Ramos (cell line): Measurements from ENCODE around the gene SLC36A1.
"Not testable (repeated sequence)": the region's sequence is repeated elsewhere in the genome, so short reads cannot be mapped to it uniquely, and the experiment has no call there.

Experiments
- in situ Hi-C: fragments of 300-500 bp; cut with MboI; formaldehyde crosslinking; loops from one replicate; pipeline ENCODE4 v1.14.3; 2022; ENCODE audit warnings: low sequenced_read_pairs; ENCODE audit not compliant: unreplicated experiment

SLC36A1 gene

DNA sequence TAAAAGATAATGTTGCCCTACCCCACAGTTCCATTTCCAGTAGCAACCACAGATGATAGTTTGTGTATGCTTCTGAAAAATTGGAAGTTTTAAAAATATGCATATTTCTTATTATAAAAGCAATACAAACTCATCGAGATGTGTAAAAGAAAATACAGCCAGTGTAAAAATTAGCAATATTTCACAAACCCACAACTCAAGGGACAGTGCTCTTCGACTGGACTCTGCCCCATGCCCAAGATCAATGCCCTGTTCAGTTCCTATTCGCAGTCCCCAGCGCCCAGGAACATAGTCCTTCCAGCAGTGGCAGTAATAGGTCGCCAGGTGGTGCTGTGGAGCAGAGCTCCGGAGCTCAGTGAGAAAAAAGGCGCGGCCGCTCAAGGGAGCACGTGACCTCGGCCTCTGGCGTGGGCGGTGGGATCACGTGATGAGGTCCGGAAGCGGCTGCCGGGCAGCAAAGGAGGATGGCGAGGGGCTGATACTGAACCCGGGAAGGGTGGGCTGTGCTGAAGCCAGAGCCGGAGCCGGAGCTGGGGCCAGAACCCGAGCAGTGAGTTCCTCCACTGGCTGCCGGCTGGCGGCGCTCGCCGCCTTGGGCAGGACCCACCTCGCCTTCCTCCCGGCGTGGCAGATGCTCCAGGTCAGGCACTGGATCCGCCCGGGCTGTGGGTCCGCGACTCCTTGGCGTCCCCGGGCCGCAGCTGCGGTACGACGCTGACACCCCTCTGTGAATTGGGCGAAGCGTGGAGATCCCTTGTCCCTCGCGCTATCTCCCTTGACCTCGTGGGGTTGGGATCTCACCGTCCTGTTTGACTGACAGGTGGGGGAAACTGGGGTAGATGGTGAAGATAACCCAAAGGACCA, at the start of gene SLC36A1:
SLC36A1 (plus strand) TSS at position 430 of the 864 bp plus-strand sequence. CDS start 11,190 bp downstream, outside the sequence.
- in situ Hi-C loops: no loop called here

DNA sequence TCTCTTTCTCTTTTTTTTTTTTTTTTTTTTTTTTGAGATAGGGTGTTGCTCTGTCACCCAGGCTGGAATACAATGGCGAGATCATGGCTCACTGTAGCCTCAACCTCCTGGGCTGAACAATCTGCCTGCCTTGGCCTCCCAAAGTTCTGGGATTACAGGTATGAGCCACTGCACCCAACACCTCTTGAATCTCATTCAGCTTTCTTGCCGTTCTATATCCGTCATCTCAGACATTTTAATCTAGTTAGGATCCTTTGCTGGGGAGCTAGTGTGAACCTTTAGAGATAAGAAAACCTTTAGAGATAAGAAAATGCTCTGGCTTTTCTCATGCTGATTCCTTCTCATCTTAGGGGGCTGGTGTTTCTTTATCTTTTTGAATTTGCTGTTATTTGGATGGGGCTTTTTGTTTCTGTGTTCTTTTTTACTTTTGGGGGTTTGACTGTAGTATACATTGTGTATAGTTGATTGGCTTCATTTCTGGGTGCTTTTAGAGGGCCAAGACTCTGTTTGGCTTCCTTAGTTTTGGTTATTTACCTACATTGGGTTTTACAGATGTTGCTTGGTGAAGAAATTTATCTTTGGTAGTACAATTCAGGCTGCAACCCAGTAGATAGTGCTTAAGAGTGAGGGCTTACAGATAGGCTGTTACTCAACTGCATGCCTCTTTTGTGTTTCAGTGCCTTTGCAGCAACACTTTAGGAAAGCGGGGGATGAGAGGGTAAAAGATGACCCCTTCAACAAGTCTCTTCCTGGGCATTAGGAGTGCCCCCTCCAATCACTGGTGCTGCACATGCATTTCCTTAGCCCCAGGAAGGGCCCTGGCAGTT, 41.9 kb upstream of the SLC36A1 start:
- in situ Hi-C loops: no loop called here

DNA sequence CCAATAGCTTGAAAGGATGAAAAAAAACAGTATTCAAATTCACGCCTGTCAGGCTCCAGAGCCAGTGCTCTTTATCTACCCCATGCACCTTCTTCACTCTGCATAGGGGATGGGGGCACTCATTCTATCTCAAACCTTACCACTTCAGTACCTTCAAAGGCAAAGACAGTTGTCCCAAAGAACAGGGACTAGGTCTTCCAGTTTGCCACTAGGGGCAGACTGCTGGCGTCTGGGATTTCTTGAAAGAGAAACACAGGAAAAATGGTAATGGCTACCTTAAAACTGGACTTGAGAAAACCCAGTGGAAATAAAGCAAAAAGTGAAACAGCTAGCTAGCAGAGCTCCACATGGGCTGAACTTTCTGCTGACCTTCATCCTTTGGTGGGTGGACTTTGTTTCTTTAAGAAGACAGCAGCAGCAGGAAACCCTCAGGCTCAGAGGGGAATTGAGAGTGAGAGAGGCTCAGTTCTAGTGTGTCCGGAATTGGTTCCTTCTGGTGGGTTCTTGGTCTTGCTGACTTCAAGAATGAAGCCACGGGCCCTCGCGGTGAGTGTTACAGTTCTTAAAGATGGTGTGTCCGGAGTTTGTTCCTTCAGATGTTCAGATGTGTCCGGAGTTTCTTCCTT, 41.0 kb upstream of the SLC36A1 start:
- in situ Hi-C loops: no loop called here

DNA sequence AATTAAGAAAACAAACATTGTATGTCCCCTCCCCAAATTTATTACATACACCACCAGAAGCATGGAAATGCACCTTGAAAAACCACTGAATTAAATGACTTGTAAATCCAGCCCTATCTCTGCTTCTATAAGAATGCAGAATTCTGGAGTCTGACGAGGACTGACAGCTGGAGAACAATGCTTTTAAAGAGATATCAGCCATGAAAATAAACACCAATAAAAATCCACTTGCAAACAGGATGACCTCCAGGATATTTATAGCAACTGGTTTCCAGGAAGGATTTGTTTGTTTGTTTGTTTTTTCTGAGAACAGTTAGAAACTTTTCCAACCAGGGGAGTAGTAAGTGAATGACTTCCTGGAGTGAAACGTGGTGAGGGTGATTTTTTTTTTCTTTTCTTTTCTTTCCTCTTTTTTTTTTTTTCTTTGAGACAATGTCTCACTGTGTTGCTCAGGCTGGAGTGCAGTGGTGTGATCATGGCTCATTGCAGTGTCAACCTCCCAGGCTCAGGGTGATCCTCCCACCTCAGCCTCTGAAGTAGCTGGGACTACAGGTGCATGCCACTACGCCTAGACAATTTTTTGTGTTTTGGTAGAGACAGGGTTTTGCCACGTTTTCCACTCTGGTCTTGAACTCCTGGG, 38.7 kb upstream of the SLC36A1 start:
- in situ Hi-C loops: no loop called here

DNA sequence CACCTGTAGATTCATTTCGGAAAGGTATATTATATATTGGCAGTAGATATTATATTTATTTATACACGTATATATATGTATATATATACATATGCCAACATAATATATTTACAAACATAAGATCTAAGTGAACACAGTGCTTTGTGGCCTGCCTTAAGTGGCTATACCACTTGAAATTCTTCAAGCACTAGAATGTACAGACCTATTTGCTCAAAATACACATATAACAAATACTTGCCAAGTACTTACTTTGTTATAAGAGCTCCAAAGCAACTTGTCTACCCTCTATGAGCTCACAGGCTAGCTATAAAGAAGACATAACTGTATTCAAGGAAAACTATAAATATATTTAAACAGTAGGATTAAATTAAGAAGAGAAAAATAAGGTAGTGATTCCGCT, 33.6 kb upstream of the SLC36A1 start:
- in situ Hi-C loops: no loop called here

DNA sequence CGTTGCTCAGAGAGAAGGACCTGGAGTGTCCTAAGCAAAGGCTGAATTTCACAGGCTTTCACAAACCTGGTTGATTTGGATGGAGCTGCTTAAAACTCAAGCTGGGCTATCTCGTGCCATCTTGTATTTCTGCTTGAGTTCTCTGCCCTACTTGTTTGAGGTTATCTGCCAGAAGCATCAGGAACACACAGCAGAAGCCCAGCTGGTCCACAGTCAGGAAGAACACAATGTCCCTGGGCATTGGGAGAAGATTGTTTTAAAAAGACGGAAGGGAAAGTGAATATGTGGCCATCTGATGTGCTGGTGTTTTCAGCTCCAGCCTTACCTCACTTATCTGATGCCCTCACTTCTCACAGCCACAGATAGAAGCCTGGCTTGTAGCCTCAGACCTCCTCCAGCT, 32.9 kb upstream of the SLC36A1 start:
- in situ Hi-C loops: no loop called here

DNA sequence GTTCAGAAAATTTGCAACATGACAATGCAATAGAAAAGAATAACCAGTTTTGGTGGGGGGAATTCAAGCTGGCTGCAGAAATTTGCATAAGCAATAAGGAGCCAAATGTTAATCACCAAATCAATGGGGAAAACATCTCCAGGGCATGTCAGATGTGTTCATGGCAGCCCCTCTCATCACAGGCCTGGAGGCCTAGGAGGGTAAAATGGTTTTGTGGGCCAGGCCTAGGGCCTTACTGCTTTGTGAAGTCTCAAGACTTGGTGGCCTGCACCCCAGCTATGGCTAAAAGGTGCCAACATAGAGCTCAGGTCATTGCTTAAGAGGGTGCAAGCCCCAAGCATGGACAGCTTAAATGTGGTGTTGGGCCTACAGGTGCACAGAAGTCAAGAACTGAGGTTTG, 29.7 kb upstream of the SLC36A1 start:
- in situ Hi-C loops: no loop called here

DNA sequence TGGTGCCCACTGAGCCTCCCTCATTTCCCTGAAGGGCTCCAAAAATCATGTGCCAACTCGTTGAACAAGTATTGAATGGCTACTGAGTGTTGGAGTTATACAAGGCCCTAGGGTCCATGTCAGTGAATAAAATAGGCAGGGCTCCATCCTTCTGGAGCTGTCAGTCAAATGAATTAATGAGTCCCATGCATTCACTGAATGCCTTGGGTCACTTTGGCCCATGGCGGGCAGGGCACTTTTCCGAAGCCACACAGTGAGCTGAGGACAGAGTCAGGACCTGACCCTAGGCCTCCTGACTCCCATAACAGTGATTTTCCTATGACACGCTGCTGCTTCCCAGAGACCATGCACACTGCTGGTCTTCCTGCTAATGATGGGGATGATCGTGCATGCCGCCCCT, 27.3 kb upstream of the SLC36A1 start:
- in situ Hi-C loops: no loop called here

DNA sequence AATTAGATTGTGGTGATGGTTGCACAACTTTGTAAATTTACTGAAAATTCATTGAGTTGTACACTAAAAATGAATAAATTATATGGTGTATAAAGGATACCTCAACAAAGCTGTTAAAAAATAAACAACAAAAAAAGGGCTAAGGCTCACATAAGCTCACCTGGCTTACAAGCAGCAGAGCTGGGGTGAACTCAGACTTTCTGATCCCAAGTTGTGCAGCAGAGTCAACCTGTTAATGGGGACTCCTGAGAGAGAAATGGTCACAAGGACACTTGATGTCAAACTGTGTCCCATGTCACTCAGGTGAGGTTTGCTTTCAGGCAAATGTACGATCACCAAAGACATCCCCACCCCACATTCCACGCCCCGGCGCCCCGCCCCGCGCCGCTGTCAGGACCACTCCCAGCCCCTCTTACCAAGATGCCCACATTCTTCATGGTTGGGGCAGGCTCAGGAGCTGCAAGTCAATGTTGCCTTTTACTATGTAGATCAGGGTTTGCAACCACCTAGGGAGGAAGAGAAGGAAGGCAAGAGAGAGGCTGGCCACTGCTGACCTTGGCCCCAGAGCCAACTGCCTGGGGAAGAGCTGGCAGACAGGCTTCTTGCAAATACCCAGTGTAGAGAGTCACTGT, 22.4 kb upstream of the SLC36A1 start:
- in situ Hi-C loops: no loop called here

DNA sequence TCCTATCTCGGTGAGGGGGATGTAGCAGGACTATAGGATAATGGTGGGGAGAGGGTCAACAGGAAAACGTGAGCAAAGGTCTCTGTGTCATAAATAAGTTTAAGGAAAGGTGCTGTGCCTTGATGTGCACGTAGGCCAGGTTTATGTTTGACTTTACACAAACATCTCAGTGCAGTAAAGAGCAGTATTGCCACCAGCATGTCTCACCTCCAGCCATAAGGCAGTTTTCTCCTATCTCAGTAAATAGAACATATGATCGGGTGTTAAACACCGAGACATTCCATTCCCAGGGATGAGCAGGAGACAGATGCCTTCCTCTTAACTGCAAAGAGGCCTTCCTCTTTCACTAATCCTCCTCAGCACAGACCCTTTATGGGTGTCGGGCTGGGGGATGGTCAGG, 21.1 kb upstream of the SLC36A1 start:
- in situ Hi-C loops: not testable (repeated sequence)

DNA sequence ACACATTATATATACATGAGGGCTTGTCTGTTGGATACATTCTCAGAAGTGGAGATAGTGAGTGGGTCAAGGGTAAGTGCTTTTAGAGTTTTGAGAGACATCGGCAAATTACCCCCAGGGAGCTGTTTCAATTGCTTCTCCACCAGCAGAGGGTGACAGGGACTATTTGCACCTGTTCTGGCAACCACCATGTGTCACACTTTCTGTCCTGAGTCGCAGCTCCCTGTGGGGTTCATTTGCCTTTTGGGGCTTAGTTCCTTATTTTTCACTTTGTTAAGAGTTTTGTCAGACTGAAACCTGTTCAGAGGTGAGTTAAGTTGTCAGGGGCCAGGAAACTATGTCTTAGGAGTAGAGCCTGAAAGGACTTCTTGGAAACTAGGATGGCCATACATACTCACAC, 20.1 kb upstream of the SLC36A1 start:
- in situ Hi-C loops: no loop called here

DNA sequence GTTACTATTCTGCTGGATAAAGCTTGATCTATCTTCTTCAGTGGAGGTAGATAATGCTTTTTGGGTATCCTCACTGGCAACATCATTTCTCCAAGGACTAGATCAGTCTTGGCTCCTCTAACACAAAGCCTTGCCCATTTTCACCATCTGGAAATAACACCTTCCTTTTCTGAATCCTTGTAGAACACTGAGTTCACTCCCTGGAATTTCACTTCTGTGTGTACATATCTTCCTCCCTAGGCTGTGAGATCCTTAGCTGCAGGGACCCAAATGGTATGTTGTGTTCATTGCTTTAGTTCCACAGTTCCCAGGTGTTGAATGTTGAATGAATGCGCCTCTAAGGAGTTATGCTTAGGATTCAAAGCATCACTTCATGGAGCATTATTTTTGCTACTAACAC, 16.7 kb upstream of the SLC36A1 start:
- in situ Hi-C loops: no loop called here

DNA sequence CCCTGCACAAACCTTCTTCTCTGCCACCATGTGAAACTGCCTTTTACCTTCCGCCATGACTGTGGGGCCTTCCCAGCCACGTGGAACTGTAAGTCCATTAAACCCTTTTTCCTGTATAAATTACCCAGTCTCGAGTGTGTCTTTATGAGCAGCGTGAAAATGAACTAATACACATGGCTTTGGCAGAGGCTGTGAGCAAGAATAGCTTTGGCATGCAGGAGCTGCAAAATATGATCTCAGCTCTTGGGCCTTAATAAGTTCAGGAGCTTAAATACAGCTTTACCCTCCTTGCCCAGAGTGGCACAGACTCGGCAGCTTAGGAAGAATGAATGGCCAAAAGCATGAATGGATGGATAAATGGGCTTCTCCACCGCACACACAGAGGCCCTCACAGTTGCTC, 15.7 kb upstream of the SLC36A1 start:
- in situ Hi-C loops: no loop called here

DNA sequence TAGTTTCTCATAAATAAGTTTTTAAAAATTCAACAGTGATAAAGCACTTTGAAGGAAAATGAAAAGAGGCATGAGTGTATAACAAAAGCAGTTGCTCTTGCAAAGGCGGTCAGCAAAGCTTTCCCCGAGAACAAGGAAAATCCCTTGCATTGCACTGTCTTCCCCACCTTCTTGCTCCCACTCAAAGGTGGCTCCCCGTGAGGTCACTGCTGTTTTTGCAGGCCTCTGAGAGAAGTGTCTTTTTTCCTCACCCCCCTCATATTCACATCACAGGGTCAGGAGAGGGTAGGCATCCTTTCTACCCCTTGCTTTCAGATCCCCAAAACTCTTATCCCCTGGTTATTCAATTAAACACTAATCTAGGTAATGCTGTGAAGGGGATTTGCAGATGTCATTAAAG, 15.2 kb upstream of the SLC36A1 start:
- in situ Hi-C loops: no loop called here

DNA sequence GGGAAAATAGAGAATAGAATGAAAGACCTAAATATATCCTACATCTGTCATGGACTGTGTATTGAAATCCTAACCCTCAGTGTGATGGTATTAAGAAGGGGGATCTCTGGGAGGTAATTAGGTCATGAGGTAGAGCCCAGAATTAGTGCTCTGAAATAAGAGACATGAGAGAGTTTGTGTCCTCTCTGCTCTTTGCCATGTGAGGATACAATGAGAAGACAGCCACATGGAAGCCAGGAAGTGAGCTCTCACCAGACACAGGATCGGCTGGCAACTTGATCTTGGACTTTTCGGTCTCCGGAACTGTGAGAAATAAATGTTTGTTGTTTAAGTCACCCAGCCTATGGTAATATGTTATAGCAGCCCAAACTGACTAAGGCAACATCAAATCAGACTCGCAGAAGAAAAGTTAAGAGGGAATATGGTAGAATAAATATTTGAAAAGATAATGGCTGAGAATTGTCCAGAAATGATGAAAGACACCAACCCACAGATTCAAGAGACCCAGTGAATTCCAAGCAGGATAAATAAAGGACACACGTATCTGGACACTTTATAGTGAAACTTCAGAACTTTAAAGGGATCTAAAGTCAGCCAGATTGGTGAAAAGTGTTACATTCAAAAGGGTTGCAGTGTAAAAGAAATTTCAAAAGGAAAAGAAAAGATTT, 12.7 kb upstream of the SLC36A1 start:
- in situ Hi-C loops: no loop called here

DNA sequence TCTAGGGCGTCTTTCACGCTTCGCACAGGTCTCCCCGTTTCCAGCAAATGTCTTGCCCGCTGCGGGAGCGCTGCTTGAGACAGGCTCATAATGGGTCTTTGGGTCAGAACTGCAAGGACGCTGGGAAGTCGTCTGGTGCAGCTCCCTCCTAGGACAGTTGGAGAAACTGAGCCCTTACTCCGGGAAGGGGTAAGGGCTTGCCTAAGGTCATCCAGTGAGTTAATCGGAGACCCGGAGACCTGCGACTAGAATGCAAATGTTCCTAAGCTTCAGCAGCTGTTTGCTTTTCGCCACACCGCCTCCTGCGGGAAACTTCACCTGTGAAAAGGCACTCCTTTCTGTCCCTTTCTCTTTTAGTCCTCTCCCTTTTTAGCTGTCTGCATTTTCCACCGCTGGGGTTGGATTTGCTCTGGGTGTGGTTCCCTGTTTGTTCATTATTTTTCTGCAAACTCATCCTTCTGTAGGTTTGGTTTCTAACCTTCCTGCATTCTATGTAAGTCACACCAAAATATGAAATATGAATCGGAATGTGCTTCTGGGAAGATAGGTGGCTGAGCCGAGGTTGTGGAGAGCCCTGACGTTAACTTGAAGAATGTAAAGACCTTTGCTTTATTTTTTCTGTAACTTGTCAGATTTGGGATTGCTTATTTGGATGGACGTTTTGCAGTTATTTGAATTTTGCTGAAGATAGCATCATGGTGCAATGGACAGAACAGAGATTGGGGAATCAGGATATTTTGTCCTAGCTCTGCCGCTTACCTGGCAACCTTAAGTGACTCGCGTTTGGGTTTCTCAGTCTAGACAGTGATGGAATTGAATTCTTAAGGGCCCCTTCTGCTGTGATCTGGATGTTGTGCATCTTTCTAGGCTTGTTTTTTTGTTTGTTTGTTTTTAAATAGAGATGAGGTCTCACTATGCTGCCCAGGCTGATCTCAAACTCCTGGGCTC, 909 bp downstream of the SLC36A1 start:
- in situ Hi-C loops: no loop called here

DNA sequence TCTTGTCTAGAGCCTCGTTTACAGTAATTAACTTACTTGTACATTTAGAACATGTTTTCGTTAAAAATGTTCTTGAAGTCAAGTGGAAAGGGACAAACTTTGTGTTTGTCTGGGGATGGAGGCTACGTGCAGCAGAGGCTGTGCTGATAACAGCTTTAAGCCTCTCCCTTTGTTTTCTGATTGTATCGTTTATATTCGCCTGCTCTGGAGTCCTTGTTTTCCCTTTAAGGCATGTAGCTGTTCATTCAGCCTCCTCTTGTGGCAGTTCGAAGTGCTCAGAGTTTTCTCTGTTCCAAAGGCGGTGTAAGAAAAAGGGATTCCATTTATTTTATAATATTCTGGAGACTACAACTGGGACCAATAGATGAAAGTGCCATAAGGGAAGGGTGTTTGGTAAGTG, 1.9 kb downstream of the SLC36A1 start:
- in situ Hi-C loops: no loop called here

DNA sequence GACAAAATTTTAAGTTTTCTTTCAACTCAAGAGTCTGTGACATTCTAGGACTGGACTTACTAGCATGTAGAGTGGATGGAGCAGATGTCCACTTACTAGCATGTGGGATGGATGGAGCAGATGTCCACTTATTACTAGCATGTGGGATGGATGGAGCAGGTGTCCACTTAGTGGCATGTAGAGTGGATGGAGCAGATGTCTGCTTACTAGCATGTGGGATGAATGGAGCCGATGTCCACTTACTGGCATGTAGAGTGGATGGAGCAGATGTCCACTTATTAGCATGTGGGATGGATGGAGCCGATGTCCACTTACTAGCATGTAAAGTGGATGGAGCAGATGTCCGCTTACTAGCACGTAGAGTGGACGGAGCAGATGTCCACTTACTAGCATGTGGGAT, 2.4 kb downstream of the SLC36A1 start:
- in situ Hi-C loops: no loop called here
